Measurements from ENCODE around the gene CHST12.
"Not testable (repeated sequence)": the region's sequence is repeated elsewhere in the genome, so short reads cannot be mapped to it uniquely, and the experiment has no call there.

CHST12 gene

GRCh38 chr7:2466675-2467074, 63.3 kb downstream of the CHST12 start:
- no peak for DNase-seq

DNA sequence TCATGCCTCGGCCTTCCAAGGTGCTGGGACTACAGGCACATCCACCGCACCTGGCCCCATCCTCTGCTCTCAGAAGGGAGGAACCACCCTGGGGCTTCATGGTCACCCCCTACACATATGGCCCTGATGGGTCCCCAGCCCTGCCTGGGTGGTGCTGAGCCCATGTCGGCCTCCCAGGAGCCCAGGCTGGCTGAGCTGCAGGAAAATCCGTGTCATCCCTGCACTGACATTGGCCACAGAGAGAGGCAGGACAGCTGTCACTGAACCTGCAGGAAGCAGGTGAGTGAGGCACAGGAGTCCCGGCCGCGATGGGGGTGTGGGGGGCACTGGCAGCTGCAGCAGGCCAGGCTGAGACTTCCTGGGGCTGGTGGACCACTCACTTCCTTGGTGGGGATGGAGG, 64.8 kb downstream of the CHST12 start:
- DNase-seq = no peak

DNA sequence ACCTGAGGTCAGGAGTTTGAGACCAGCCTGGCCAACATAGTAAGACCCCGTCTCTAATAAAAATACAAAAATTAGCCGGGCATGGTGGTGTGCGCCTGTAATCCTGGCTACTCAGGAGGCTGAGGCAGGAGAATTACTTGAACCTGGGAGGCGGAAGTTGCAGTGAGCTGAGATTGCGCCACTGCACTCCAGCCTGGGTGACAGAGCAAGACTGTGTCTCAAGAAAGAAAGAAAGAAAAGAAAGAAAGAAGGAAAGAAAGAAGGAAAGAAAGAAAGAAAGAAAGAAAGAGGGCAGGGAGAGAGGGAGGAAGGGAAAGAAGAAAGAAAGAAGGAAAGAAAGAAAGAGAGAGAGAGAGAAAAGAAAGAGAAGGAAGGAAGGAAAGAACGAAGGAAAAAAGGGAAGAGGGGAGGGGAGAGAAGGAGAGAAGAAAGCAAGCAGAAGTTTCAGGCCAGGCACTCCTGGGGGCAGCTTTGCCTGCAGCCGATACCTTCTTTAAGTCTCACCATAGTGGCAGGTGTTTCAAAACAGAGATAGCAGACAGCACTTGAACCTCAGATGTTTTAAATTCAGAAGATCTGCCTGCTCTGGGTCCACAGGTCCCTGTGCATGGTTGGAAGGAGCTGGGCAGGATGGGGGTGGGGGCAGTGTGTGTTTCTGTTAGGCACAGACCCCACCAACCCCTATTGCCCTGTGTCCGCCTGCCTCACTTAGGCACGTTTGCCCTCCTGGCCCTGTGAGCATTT, 66.2 kb downstream of the CHST12 start:
- not testable (repeated sequence) for DNase-seq

DNA sequence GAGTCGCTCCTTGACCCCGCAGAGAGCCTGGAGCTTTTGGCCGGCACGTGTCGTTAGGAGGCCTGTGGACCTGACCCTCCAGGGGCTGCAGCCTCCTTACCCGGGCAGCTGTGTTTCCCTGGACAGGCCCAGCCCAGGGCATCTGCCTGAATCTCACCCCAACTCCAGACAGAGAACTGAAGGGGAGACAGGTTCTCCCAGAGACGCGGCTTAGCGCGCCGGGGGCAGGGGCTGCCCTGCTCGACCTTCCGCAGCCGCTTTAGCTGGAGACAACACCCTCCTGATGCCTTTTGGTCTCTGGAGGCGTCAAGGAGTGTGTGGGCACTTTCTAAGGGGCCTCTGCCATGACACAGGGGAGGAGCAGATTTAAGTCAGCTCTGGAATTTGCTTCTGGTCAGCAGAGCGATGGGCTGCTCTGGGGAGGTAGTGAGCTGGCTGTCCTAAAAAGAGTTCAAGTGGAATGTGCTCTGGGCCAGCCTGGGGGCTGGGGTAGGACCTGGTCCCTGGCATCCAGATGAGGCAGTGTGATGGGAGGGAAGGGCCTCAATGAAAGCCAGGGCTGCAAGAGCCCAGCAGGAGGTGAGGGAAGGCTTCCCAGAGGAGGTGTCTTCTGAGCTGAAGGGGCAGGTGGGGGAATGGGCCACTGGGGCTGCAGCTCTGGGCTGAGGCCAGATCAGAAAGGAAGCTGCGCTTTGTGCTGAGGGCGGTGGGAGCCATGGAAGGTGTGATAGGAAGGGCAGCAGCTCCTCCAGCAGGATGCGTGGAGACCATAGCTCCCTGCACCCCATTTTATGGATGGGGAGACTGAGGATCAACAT, 67.0 kb downstream of the CHST12 start:
- no peak for DNase-seq

GRCh38 chr7:2471022-2471329, 67.6 kb downstream of the CHST12 start:
- no peak for DNase-seq

DNA sequence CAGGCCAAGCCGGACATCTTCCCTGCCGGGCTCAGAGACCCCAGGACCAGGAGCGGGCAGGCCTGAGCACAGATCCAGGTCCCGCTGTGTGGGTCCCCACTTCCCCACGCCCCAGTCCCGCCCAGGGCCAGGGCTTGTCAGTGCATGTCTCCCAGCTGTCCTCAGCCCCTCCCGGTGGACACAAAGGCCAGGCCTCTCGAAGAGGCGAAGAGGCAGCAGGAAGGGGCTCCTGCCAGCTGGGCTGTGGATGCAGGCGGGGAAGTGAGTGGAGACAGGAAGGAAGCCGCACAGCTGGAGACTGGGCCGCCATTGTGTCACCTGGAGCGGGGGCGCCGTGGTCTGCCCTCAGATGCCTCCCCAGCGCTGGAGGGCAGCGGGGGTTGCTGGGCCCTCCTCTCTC, 68.0 kb downstream of the CHST12 start:
- DNase-seq = no peak

DNA sequence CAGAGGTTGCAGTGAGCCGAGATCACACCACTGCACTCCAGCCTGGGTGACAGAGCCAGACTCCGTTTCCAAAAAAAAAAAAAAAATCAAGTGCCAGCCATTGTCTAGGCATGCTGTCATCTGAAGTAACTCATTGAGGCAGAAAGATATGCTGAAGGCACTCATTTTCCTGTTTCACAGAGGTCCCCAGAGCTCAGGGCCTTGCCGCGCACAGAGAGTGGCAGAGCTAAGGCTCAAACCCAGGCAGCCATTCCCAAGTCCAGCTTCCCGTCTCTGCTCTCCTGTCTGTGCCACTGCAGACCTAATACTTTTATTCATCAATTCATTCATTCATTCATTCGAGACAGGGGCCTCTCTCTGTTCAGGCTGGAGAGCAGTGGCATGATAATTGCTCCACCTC, 69.3 kb downstream of the CHST12 start:
- no peak for DNase-seq

DNA sequence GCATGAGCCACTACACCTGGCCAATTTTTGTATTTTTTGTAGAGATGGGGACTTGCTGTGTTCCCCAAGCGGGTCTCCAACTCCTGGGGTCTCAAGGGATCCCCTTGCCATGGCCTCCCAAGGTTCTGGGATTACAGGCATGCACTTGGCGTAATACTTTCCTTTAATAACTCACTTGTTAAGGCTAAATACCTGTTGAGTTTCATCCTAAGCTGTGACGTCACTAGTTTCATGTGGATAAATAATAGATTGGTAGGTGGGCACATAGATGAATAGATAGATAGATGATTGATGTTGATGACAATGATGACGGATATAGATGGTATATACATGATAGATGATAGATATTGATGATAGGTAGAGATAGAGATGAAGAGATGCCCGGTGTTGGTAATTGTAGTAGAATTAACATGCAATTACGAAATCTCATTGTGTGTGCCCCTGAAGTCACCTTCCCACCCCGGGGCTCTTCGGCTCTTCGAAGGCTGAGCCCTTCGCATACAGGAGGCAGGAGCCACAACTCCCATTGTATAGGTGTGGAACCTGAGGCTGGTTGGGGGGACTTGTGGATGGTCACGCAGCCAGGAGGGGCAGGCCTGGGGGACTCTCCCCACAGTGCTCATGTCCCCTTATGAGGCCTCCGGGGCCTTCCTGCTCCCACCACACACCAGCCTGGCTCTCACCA, 70.2 kb downstream of the CHST12 start:
- DNase-seq = no peak

GRCh38 chr7:2474224-2474623, 70.8 kb downstream of the CHST12 start:
- no peak for DNase-seq

DNA sequence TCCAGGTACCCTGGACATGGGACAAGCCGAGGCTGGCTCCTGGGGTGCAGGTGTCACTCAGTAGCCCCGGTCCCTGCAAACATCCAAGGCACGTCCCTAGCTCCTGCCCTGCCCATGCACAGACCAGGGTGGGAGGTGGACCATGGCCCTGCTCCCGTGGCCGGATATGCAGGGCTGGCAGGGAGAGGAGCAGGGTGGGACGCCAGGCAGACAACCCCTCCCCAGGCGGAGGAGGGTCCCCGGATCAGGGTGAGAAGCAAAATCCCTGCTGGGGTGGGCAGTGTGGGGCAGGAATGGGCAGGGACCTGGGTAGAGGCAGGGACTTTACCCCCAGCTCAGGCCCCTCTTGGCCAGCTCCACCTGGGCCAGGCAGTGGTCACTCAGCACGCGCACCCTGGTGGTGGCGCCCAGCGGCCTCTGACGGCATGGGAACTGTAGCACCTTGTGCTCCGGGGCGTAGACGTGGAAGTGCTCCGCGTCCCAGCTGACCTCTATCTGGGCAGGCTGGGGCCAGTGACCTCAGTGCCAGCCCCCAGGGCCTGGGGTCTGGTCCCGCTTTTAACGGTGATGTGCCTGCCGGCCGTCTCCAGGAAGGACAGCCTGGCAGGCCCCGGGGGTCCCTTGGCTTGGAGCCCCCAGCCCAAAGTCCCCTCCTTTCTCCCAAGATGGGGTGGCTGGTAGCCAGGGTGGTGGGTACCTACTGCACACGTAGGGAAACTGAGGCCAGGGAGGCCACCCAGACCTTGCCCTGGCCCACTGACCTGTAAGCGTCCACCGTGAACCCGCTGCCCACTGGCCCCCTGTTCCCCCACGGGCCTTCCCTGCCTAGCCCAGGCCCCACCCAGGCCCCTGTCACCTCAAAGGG, 71.6 kb downstream of the CHST12 start:
- no peak for DNase-seq

- no peak for DNase-seq
Measured at GRCh38 chr7:2475678-2476015, 72.2 kb downstream of the CHST12 start.

- DNase-seq = no peak
Measured at GRCh38 chr7:2476298-2476697, 72.9 kb downstream of the CHST12 start, which contains the start of gene GRIFIN. Gene GRIFIN (minus strand): TSS chr7:2476398. CDS start chr7:2476383, 15 bp downstream.

DNA sequence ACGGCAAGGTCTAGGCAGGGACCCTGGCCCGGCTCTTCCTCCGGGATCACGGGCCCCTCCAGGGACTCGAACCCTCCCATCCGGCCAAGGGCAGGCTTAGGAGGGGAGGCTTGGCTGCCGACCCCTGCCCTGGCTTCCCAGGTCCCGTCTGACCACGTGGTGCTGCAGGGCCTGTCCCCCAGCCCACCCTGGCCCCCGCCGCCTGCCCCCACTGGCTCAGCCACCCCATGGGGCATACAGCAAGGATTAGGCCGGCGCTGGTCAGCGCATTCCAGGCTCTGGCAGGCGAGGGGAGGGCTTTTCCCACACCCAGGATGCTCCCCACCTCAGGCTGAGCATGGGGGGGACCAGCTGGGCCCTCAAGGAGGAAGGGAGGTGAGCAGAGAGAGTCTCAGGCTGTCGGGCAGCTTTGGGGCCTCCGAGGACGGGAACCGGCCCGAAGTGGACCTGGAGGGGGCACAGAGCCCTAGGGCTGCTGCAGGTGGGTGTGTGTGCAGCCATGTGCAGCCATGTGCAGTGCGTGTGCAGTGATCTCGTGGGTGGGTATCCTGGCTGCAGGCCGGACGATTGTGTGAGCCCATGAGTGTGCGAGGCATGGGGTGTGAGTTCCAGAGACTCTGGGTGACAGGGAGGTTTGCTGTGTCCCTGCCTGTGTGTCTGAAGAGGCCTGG, 73.5 kb downstream of the CHST12 start:
- no peak for DNase-seq

DNA sequence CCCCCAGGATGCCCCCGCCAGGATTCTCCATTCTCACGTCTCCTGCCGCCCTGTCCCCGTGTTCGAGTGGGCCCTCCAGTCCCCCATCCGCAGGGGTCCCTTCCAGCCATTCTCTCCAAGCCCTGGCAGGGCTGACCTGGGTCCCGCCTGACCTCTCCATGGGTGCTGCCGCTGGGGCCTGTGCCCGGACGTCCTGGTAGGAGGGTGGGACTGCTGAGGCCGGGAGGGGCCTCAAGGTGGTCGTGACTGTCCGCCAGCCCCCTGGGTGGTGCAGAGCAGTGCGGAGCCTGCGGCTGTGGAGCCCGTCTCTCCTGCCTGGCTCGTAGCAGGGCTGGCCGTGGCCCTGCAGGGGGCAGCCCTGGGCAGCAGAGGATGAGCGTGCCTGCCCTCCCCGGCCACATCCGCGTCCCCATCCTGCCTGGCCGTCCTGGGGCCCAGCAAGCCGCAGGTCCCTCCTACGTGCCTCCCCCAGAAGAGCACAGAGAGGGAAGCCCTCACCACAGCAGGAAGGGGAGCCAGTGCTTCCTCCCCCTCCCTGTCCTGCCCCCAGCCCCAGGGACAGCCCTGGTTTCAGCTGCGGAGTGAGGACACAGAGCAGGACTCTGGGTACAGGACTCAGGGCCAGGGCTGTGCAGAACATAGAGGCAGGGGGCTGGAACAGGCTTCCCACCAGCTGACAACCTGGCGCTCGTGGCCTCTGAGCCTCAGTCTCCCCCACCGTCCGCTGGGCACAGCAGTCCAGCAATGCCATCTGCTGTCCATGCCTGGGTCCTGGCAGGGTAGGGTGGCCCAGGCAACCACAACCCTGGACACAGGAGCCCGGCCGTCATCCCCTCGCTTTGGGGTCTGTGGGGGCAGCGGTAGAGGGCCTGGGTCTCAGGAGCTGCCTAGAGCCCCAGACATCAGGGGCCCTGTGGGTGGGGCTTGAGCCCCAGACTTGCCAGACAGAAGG, 74.3 kb downstream of the CHST12 start:
- DNase-seq = peak; percentile 74

DNA sequence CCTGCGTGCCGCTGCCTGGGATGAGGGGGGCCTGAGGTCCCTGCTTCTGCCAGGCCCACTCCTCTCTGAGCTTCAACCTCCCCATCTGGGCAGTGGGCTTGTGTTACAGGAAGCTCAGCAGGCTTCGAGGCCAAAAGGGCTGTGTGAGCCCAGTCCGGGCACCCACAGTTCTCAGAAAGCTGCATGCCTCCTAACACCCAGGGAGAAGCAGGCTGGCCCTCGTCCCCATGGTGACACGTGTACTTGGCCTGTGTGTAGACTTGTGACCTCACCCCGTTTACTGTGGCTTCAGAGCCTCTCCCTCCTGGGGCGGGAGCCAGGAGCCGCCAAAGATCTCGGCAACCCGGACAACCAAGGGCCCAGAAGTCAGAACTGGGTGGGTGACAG, 75.0 kb downstream of the CHST12 start:
- no peak for DNase-seq

GRCh38 chr7:2478800-2479199, 75.4 kb downstream of the CHST12 start:
- no peak for DNase-seq

GRCh38 chr7:2479276-2480069, 76.1 kb downstream of the CHST12 start:
- DNase-seq = no peak

DNA sequence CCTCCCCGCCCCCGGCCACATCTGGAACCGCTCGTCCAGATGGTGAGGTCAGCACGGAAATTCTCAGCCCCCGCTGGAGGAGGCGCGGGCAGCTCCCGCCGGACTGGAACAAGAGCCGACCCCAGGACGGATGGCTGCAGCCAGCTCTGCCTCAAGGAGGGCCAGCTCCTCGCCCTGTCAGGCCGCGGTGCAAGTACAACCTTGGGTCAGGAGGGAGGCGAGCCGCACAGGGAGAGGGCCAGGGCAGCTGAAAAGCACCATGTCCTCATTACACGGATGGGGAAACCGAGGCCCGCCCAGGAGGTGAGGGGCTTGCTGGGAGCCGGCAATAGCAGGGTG, 76.6 kb downstream of the CHST12 start:
- no peak for DNase-seq

DNA sequence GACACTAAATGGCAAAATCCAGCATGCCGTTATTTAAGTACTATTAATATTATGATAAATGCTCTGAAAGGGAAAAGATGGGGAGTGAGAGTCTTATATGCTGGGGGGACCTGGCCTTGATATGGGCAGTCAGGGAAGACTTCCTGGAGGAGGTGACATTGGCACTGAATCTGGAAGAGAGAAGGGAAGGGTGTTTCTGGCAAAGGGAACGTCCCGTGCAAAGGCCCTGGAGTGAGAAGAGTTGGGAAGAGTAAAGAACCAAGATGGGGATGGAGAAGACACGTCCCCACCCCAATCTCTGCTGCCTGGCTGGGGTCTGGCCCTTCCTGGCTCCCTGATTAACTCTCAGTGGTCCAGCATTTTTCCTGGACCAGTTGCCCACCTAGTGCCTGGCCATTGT, 77.8 kb downstream of the CHST12 start:
- DNase-seq = no peak

- no peak for DNase-seq
Measured at GRCh38 chr7:2482725-2483451, 79.5 kb downstream of the CHST12 start.
